Thyroid gland (tissue), 4 donors: ENCODE measurements around the gene KASH5.

Experiments used
- POLR2A ChIP-seq, 2 donors: fragments of 450-650 bp; IDR thresholded peaks; one replicate each; pipeline ENCODE4 v1.6.1; 2017; ENCODE audit warnings: antibody characterized with exemption in 2 of 2, mild to moderate bottlenecking in 2 of 2, moderate library complexity in 1 of 2
- TF ChIP-seq, protein P1 (sequence below), 6 experiments: fragments of 200-600 bp in 3 of 6; fragments of 450-650 bp in 3 of 6; sonication (generic) in 3 of 6; IDR thresholded peaks; one replicate each; pipeline ENCODE4 v1.5.1; 2016 to 2019; ENCODE audit warnings: antibody characterized with exemption in 6 of 6, mild to moderate bottlenecking in 2 of 6, inconsistent platforms in 1 of 6, moderate library complexity in 1 of 6

DNA sequence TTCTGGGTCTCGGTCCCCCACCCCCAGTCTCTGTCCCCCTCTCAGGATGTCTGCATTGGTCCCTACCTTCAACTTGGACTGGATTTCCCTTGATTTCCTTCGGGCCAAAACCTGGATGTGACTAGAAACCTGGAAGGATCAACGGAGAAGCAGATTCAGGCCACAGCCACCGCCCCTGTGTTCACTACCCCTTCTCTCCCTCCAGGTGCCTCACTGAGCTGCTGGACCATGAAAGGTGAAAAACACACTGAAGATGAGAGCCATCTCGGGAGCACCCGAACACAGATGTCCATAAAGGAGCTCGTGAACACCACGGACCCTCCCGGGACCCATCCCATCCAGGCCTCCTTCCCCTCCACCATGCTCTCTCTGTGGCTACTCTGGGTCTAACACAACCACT is 30.9 kb upstream of the KASH5 start:
- TF ChIP-seq, protein P1, sequence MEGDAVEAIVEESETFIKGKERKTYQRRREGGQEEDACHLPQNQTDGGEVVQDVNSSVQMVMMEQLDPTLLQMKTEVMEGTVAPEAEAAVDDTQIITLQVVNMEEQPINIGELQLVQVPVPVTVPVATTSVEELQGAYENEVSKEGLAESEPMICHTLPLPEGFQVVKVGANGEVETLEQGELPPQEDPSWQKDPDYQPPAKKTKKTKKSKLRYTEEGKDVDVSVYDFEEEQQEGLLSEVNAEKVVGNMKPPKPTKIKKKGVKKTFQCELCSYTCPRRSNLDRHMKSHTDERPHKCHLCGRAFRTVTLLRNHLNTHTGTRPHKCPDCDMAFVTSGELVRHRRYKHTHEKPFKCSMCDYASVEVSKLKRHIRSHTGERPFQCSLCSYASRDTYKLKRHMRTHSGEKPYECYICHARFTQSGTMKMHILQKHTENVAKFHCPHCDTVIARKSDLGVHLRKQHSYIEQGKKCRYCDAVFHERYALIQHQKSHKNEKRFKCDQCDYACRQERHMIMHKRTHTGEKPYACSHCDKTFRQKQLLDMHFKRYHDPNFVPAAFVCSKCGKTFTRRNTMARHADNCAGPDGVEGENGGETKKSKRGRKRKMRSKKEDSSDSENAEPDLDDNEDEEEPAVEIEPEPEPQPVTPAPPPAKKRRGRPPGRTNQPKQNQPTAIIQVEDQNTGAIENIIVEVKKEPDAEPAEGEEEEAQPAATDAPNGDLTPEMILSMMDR (IDR thresholded peaks at IDR 0.05): no peak
- TF ChIP-seq POLR2A (IDR thresholded peaks at IDR 0.05): no peak
